GM12892 (cell line): ENCODE results near the gene CSTB.

ENCODE experiments used
- POLR2A ChIP-seq: IDR thresholded peaks from 2 replicates; pipeline ENCODE4 v1.6.1; 2011; ENCODE audit warnings: low read depth, low read length, control low read depth
- POLR2AphosphoS5 ChIP-seq: IDR thresholded peaks from 2 replicates; pipeline ENCODE4 v1.6.1; 2011; ENCODE audit warnings: low read depth, low read length, control low read depth
- TAF1 ChIP-seq: IDR thresholded peaks from 2 replicates; pipeline ENCODE4 v1.6.1; 2011; ENCODE audit warnings: low read depth, mild to moderate bottlenecking, control low read depth, low read length, borderline replicate concordance

- TF ChIP-seq POLR2AphosphoS5: no peak
- no peak for TF ChIP-seq TAF1
- TF ChIP-seq POLR2A: no peak
Observed at GRCh38 chr21:43779660-43780059, 3.6 kb upstream of the CSTB start.
